K562 (cell line): Measurements from ENCODE around the gene SSR2. TPM values are rescaled to one million over a fixed set of nuclear protein-coding genes. Genes with fewer than 3 reads are reported as not detected.

ENCODE experiments used
- ARID3A ChIP-seq: IDR thresholded peaks from 2 replicates; pipeline ENCODE4 v1.6.1; 2012; ENCODE audit warnings: low read depth, low read length, improper control_type of control experiment, borderline replicate concordance
- FIP1L1 ChIP-seq: fragments of 200-400 bp; formaldehyde crosslinking; IDR thresholded peaks from 2 replicates; pipeline ENCODE4 v1.6.1; 2018; ENCODE audit warnings: mild to moderate bottlenecking, low read depth, low read length; ENCODE audit not compliant: poor library complexity, severe bottlenecking
- GATAD2B ChIP-seq: fragments of 450-650 bp; IDR thresholded peaks from 2 replicates; pipeline ENCODE4 v1.6.1; 2017; ENCODE audit warnings: mild to moderate bottlenecking, borderline replicate concordance
- HDAC1 ChIP-seq, 2 experiments: fragments of 450-650 bp; IDR thresholded peaks; 2 replicates each; pipeline ENCODE4 v1.6.1; 2016 to 2017; ENCODE audit warnings: inconsistent platforms in 1 of 2, mild to moderate bottlenecking in 1 of 2, moderate library complexity in 1 of 2
- HDAC6 ChIP-seq: IDR thresholded peaks from 2 replicates; pipeline ENCODE4 v1.6.1; 2012; ENCODE audit warnings: low read depth, mild to moderate bottlenecking, control low read depth, inconsistent platforms, low read length, moderate library complexity
- HLTF ChIP-seq: fragments of 450-650 bp; IDR thresholded peaks from 2 replicates; pipeline ENCODE4 v1.6.1; 2016
- HMG20A ChIP-seq: fragments of 450-650 bp; formaldehyde crosslinking; conservative IDR thresholded peaks from 2 replicates; pipeline ENCODE4 v1.4.0; 2020; ENCODE audit warnings: mild to moderate bottlenecking, mixed read lengths
- NCOA6 ChIP-seq: fragments of 450-650 bp; IDR thresholded peaks from 2 replicates; pipeline ENCODE4 v1.6.1; 2017; ENCODE audit warnings: mild to moderate bottlenecking
- NFIX ChIP-seq: fragments of 250-450 bp; sonication (Bioruptor Pico); IDR thresholded peaks from 2 replicates; pipeline ENCODE4 v1.4.0; 2020; ENCODE audit warnings: low read depth, mild to moderate bottlenecking, moderate library complexity
- NR3C1 ChIP-seq: sonication (generic); formaldehyde crosslinking; IDR thresholded peaks from 2 replicates; pipeline ENCODE4 v1.8.1; 2022; ENCODE audit warnings: missing genetic modification reagents
- POLR2H ChIP-seq: IDR thresholded peaks from 2 replicates; pipeline ENCODE4 v1.6.1; 2016; ENCODE audit warnings: missing genetic modification characterization, low read depth, mild to moderate bottlenecking, control low read depth, missing compliant biosample characterization, moderate library complexity
- POLR3G ChIP-seq: IDR thresholded peaks from 2 replicates; pipeline ENCODE4 v1.6.1; 2011; ENCODE audit not compliant: insufficient read length, insufficient replicate concordance; ENCODE audit errors: extremely low read depth
- RBM17 ChIP-seq: fragments of 200-400 bp; formaldehyde crosslinking; IDR thresholded peaks from 2 replicates; pipeline ENCODE4 v1.6.1; 2017; ENCODE audit warnings: low read depth, mild to moderate bottlenecking, low read length, borderline replicate concordance
- TAF9B ChIP-seq: fragments of 450-650 bp; IDR thresholded peaks from 2 replicates; pipeline ENCODE4 v1.6.1; 2018; ENCODE audit warnings: mild to moderate bottlenecking; ENCODE audit not compliant: partially characterized antibody
- TCFL5 ChIP-seq: fragments of 250-450 bp; sonication (Bioruptor Pico); conservative IDR thresholded peaks from 2 replicates; pipeline ENCODE4 v1.6.1; 2021; ENCODE audit warnings: mild to moderate bottlenecking, moderate library complexity, matching md5 sums
- U2AF2 ChIP-seq: fragments of 200-400 bp; formaldehyde crosslinking; optimal IDR thresholded peaks from 2 replicates; pipeline ENCODE3; 2017; ENCODE audit warnings: low read depth, mild to moderate bottlenecking, low read length
- YBX1 ChIP-seq: fragments of 450-650 bp; IDR thresholded peaks from 2 replicates; pipeline ENCODE4 v1.7.1; 2016; ENCODE audit warnings: mild to moderate bottlenecking
- ZNF24 ChIP-seq: fragments of 450-650 bp; IDR thresholded peaks from 2 replicates; pipeline ENCODE4 v1.6.1; 2016
- ZNF41 ChIP-seq: fragments of 250-450 bp; sonication (Bioruptor Pico); conservative IDR thresholded peaks from 2 replicates; pipeline ENCODE4 v1.4.0; 2020; ENCODE audit warnings: mild to moderate bottlenecking
- ZNF511 ChIP-seq: sonication (generic); formaldehyde crosslinking; IDR thresholded peaks from 2 replicates; pipeline ENCODE4 v1.8.0; 2022; ENCODE audit warnings: mild to moderate bottlenecking, missing genetic modification reagents
- ZNF584 ChIP-seq: fragments of 200-800 bp; sonication (Bioruptor generic); IDR thresholded peaks from 2 replicates; pipeline ENCODE4 v1.6.1; 2016; ENCODE audit warnings: low read depth, mild to moderate bottlenecking, missing genetic modification characterization, missing compliant biosample characterization
- ZNF695 ChIP-seq: fragments of 450-650 bp; formaldehyde crosslinking; IDR thresholded peaks from 2 replicates; pipeline ENCODE4 v1.4.0; 2020; ENCODE audit warnings: mild to moderate bottlenecking, moderate library complexity
- polyA plus RNA-seq, 8 experiments: library from polyadenylated mRNA; depleted of rRNA in 4 of 8; stranded (reverse) in 5 of 8; unstranded in 3 of 8; fragments of >200 nt; fragmentation: Nextera tagmentation in 2 of 8; fragmentation: Illumina TruSeq in 1 of 8; extraction: Ambion mirVana in 2 of 8; extraction: Trizol in 1 of 8; gene quantifications; 2 replicates each; pipeline versions ENCODE4 v1.2.1 to v1.2.3, GENCODE V29; 2011 to 2014; ENCODE audit warnings: inconsistent platforms in 1 of 8, missing spikeins in 1 of 8
- total RNA-seq, 7 experiments: library from RNA; depleted of rRNA in 6 of 7; stranded (reverse); fragments of >200 nt in 6 of 7; fragmentation: Illumina TruSeq in 2 of 7; extraction: Trizol in 2 of 7; gene quantifications; 2 replicates each; pipeline versions ENCODE4 v1.2.1 to v1.2.3, GENCODE V29; 2011 to 2021; ENCODE audit warnings: low replicate concordance in 1 of 7
- TF ChIP-seq, protein P1 (sequence below), 2 experiments: fragments of 250-450 bp in 1 of 2; fragments of 450-650 bp in 1 of 2; sonication (Bioruptor Pico) in 1 of 2; IDR thresholded peaks; 2 replicates each; pipeline versions ENCODE4 v1.6.1 to v1.8.0; 2016 to 2021; ENCODE audit warnings: mild to moderate bottlenecking in 2 of 2, moderate library complexity in 2 of 2, missing compliant biosample characterization in 1 of 2, missing genetic modification characterization in 1 of 2
- TF ChIP-seq, protein P2 (sequence below), 2 experiments: IDR thresholded peaks; 2 replicates each; pipeline ENCODE4 v1.6.1; 2011; ENCODE audit warnings: borderline replicate concordance in 1 of 2, control low read depth in 1 of 2, low read depth in 1 of 2, low read length in 1 of 2, mild to moderate bottlenecking in 1 of 2, mixed read lengths in 1 of 2, moderate library complexity in 1 of 2; ENCODE audit not compliant: insufficient read depth in 1 of 2, insufficient read length in 1 of 2, poor library complexity in 1 of 2, severe bottlenecking in 1 of 2; ENCODE audit errors: extremely low read depth in 1 of 2

The SSR2 gene
- total and polyA plus RNA-seq, 9 of the 15 experiments (the other 6 are each of a cell fraction or from before 2014, with no cell fraction given): 161 to 411 (median 240) TPM

GRCh38 chr1:156020293-156021092 is at the start of gene SSR2 (continued):
- TF ChIP-seq POLR2H (tag): peak; percentile 63; the same call in 1 of the 2 replicates
- no peak for TF ChIP-seq NCOA6
- no peak for TF ChIP-seq RBM17
- TF ChIP-seq HDAC1 (IDR thresholded peaks at IDR 0.05): no peak
- no peak for TF ChIP-seq ARID3A
- TF ChIP-seq ZNF695 (CRISPR knock-in tag): no peak
- TF ChIP-seq, protein P1, sequence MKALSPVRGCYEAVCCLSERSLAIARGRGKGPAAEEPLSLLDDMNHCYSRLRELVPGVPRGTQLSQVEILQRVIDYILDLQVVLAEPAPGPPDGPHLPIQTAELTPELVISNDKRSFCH (CRISPR knock-in tag; IDR thresholded peaks at IDR 0.05): no peak
- TF ChIP-seq, protein P1 (tag; IDR thresholded peaks at IDR 0.05): no peak
- no peak for TF ChIP-seq NFIX (CRISPR knock-in tag)
- no peak for TF ChIP-seq ZNF24
- no peak for TF ChIP-seq ZNF41 (CRISPR knock-in tag)
- TF ChIP-seq HDAC6: no peak
- no peak for TF ChIP-seq U2AF2
- TF ChIP-seq, protein P2, sequence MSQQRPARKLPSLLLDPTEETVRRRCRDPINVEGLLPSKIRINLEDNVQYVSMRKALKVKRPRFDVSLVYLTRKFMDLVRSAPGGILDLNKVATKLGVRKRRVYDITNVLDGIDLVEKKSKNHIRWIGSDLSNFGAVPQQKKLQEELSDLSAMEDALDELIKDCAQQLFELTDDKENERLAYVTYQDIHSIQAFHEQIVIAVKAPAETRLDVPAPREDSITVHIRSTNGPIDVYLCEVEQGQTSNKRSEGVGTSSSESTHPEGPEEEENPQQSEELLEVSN (IDR thresholded peaks at IDR 0.05; ENCODE audit: borderline replicate concordance in 1 of 2, extremely low read depth in 1 of 2, insufficient read depth in 1 of 2, insufficient read length in 1 of 2, low read depth in 1 of 2, low read length in 1 of 2, poor library complexity in 1 of 2, severe bottlenecking in 1 of 2): peak in 1 of 2 experiments; percentile 37
- no peak for TF ChIP-seq TAF9B
- no peak for TF ChIP-seq YBX1
- TF ChIP-seq ZNF584: no peak
- TF ChIP-seq ZNF511 (CRISPR knock-in tag): peak; percentile 51; the same call in 1 of the 2 replicates
- TF ChIP-seq NR3C1 (CRISPR knock-in tag): no peak
- no peak for TF ChIP-seq FIP1L1
- no peak for TF ChIP-seq HMG20A (CRISPR knock-in tag)
- no peak for TF ChIP-seq TCFL5 (CRISPR knock-in tag)
- TF ChIP-seq HLTF: no peak
- TF ChIP-seq POLR3G: no peak
- no peak for TF ChIP-seq GATAD2B
